MM.1S (cell line): ENCODE measurements around the gene AGAP2.

Experiments used
- CTCF ChIP-seq: fragments of 300-600 bp; sonication (generic); IDR thresholded peaks from 2 replicates; pipeline ENCODE4 v1.5.1; 2016; ENCODE audit warnings: antibody characterized with exemption, low read length, mixed read lengths
- EZH2 ChIP-seq: fragments of 300-600 bp; sonication (generic); optimal IDR thresholded peaks from 2 replicates; pipeline ENCODE3; 2017; ENCODE audit warnings: low read depth, mild to moderate bottlenecking, antibody characterized with exemption, low read length, mixed read lengths

- TF ChIP-seq EZH2 = no peak
- TF ChIP-seq CTCF = peak; percentile 87
Measured at GRCh38 chr12:57756406-57757341, 18.1 kb upstream of the AGAP2 start.
